WTC11 (cell line): ENCODE measurements around the gene LRRC49. TPM values are rescaled to one million over a fixed set of nuclear protein-coding genes. Genes with fewer than 3 reads are reported as not detected.

Experiments used
- ATAC-seq: fragments of 200-7000 bp; cut with Tn5 transposase; 2 replicates; pipeline ENCODE4 v1.10.0; 2021; ENCODE audit warnings: mild to moderate bottlenecking, moderate library complexity
- CTCF ChIA-PET: fragments of 300-600 bp; sonication (Branson Sonifier 250); formaldehyde crosslinking; loops from one replicate; lab custom pipeline; 2021; ENCODE audit warnings: antibody characterized with exemption; lab: Charles Lee
- POLR2A ChIA-PET: fragments of 350-600 bp; sonication (Branson Sonifier 250); formaldehyde crosslinking; loops from one replicate; lab custom pipeline; 2021; ENCODE audit warnings: antibody characterized with exemption; lab: Charles Lee
- DNase-seq: peaks from one replicate; pipeline ENCODE4 v3.0.0; 2021; ENCODE audit warnings: low spot score
- H3K27ac Mint-ChIP-seq: 2 replicates; pipeline ENCODE4 v1.8.0; 2021; ENCODE audit warnings: mixed read lengths
- H3K27me3 Mint-ChIP-seq: 2 replicates; pipeline ENCODE4 v1.8.0; 2021; ENCODE audit warnings: low read depth, mild to moderate bottlenecking, moderate library complexity, mixed read lengths
- H3K36me3 Mint-ChIP-seq: 2 replicates; pipeline ENCODE4 v1.8.0; 2021; ENCODE audit warnings: mixed read lengths
- H3K4me1 Mint-ChIP-seq: 2 replicates; pipeline ENCODE4 v1.8.0; 2022; ENCODE audit warnings: mixed read lengths
- H3K4me3 Mint-ChIP-seq: 2 replicates; pipeline ENCODE4 v1.8.0; 2021; ENCODE audit warnings: mild to moderate bottlenecking, moderate library complexity, mixed read lengths
- H3K9me3 Mint-ChIP-seq: 2 replicates; pipeline ENCODE4 v1.8.0; 2021; ENCODE audit warnings: mixed read lengths
- AFF4 ChIP-seq: sonication (generic); formaldehyde crosslinking; IDR thresholded peaks from 2 replicates; pipeline ENCODE4 v1.8.1; 2023; ENCODE audit warnings: mild to moderate bottlenecking, missing genetic modification reagents, borderline replicate concordance
- ATF3 ChIP-seq: sonication (generic); formaldehyde crosslinking; conservative IDR thresholded peaks from 2 replicates; pipeline ENCODE4 v1.8.1; 2022; ENCODE audit warnings: mild to moderate bottlenecking, missing genetic modification reagents
- CBFB ChIP-seq: sonication (generic); formaldehyde crosslinking; IDR thresholded peaks from 2 replicates; pipeline ENCODE4 v1.8.1; 2022; ENCODE audit warnings: mild to moderate bottlenecking, low read depth, missing genetic modification reagents
- CREB1 ChIP-seq: sonication (generic); formaldehyde crosslinking; IDR thresholded peaks from 2 replicates; pipeline ENCODE4 v1.8.0; 2023; ENCODE audit warnings: mild to moderate bottlenecking, missing genetic modification reagents
- CREM ChIP-seq: sonication (generic); formaldehyde crosslinking; IDR thresholded peaks from 2 replicates; pipeline ENCODE4 v1.8.1; 2022; ENCODE audit warnings: mild to moderate bottlenecking, missing genetic modification reagents, moderate library complexity
- E2F5 ChIP-seq: sonication (generic); formaldehyde crosslinking; IDR thresholded peaks from 2 replicates; pipeline ENCODE4 v1.8.1; 2022; ENCODE audit warnings: mild to moderate bottlenecking, moderate library complexity, missing genetic modification reagents
- ESRRA ChIP-seq: sonication (generic); formaldehyde crosslinking; IDR thresholded peaks from 2 replicates; pipeline ENCODE4 v1.8.1; 2022; ENCODE audit warnings: mild to moderate bottlenecking, missing genetic modification reagents, borderline replicate concordance
- HMGA2 ChIP-seq: fragments of 250-450 bp; sonication (Bioruptor Pico); IDR thresholded peaks from 2 replicates; pipeline ENCODE4 v1.4.0; 2021; ENCODE audit warnings: mild to moderate bottlenecking, moderate library complexity
- MAX ChIP-seq: sonication (generic); formaldehyde crosslinking; IDR thresholded peaks from 2 replicates; pipeline ENCODE4 v1.8.0; 2022; ENCODE audit warnings: mild to moderate bottlenecking, missing genetic modification reagents
- MXD4 ChIP-seq: fragments of 250-450 bp; sonication (Bioruptor Pico); IDR thresholded peaks from 2 replicates; pipeline ENCODE4 v1.8.0; 2021; ENCODE audit warnings: mild to moderate bottlenecking, moderate library complexity, borderline replicate concordance
- MYBL2 ChIP-seq: sonication (generic); formaldehyde crosslinking; IDR thresholded peaks from 2 replicates; pipeline ENCODE4 v1.8.1; 2023; ENCODE audit warnings: mild to moderate bottlenecking, moderate library complexity, missing genetic modification reagents
- NFE2L1 ChIP-seq: sonication (generic); formaldehyde crosslinking; IDR thresholded peaks from 2 replicates; pipeline ENCODE4 v1.8.1; 2023; ENCODE audit warnings: missing genetic modification reagents
- NR2C2 ChIP-seq: sonication (generic); formaldehyde crosslinking; IDR thresholded peaks from 2 replicates; pipeline ENCODE4 v1.8.0; 2022; ENCODE audit warnings: mild to moderate bottlenecking, missing genetic modification reagents
- RORB ChIP-seq: fragments of 250-450 bp; sonication (Bioruptor Pico); IDR thresholded peaks from 2 replicates; pipeline ENCODE4 v1.9.0; 2021; ENCODE audit warnings: mild to moderate bottlenecking
- USF2 ChIP-seq: sonication (generic); formaldehyde crosslinking; IDR thresholded peaks from 2 replicates; pipeline ENCODE4 v1.8.1; 2023; ENCODE audit warnings: mild to moderate bottlenecking, missing genetic modification reagents, moderate library complexity
- ZBTB21 ChIP-seq: sonication (generic); formaldehyde crosslinking; IDR thresholded peaks from 2 replicates; pipeline ENCODE4 v1.8.1; 2023; ENCODE audit warnings: mild to moderate bottlenecking, missing genetic modification reagents, borderline replicate concordance
- ZBTB43 ChIP-seq: sonication (generic); formaldehyde crosslinking; IDR thresholded peaks from 2 replicates; pipeline ENCODE4 v1.8.1; 2023; ENCODE audit warnings: mild to moderate bottlenecking, missing genetic modification reagents
- ZNF423 ChIP-seq: fragments of 250-450 bp; sonication (Bioruptor Pico); IDR thresholded peaks from 2 replicates; pipeline ENCODE4 v2.1.2; 2022; ENCODE audit warnings: mild to moderate bottlenecking, moderate library complexity
- ZNF425 ChIP-seq: fragments of 250-450 bp; sonication (Bioruptor Pico); conservative IDR thresholded peaks from 2 replicates; pipeline ENCODE4 v1.9.0; 2021; ENCODE audit warnings: mild to moderate bottlenecking
- ZSCAN18 ChIP-seq: fragments of 250-450 bp; sonication (Bioruptor Pico); IDR thresholded peaks from 2 replicates; pipeline ENCODE4 v2.1.2; 2022; ENCODE audit warnings: mild to moderate bottlenecking, moderate library complexity
- total RNA-seq: library from RNA; stranded (reverse); gene quantifications from 3 replicates; pipeline ENCODE4 v1.2.3, GENCODE V29; 2021

LRRC49 gene
- total RNA-seq, 1 experiment from 2014 or later: 6.9 TPM

- H3K9me3 Mint-ChIP-seq: peaks cover 24% of the 10 kb centered on the region
- no peak overlapping the region for H3K27ac Mint-ChIP-seq
- DNase-seq: no peak
- no peak for ATAC-seq
- H3K4me1 Mint-ChIP-seq: no peaks in the 10 kb centered on the region
- no peak for TF ChIP-seq HMGA2 (CRISPR knock-in tag)
- no peak for TF ChIP-seq CREB1 (CRISPR knock-in tag)
- TF ChIP-seq CBFB (CRISPR knock-in tag): no peak
- no peak for TF ChIP-seq NR2C2 (CRISPR knock-in tag)
- TF ChIP-seq ZSCAN18 (CRISPR knock-in tag): no peak
- no peak for TF ChIP-seq ZBTB43 (CRISPR knock-in tag)
- TF ChIP-seq E2F5 (CRISPR knock-in tag): no peak
- TF ChIP-seq MAX: no peak
- TF ChIP-seq MYBL2: no peak
- TF ChIP-seq ZNF423 (CRISPR knock-in tag): no peak
- TF ChIP-seq RORB (CRISPR knock-in tag): no peak
- no peak for TF ChIP-seq NFE2L1
- no peak for TF ChIP-seq ZNF425 (CRISPR knock-in tag)
- no peak for TF ChIP-seq ZBTB21
- TF ChIP-seq ESRRA: no peak
- no peaks in the 10 kb centered on the region for H3K27me3 Mint-ChIP-seq
- ChIA-PET CTCF (interaction anchor here (0.5 kb wide), 1 partner anchor 796 kb away, joined by 3 read pairs; no protein-coding TSS in a partner anchor), POLR2A (no interaction called here)
- peaks cover 4% of the 10 kb centered on the region; the same call in 1 of the 2 replicates for H3K36me3 Mint-ChIP-seq
- no peak overlapping the region for H3K4me3 Mint-ChIP-seq
Observed at GRCh38 chr15:70947351-70948335, 55.0 kb downstream of the LRRC49 start.

GRCh38 chr15:70950953-70951352, 58.3 kb downstream of the LRRC49 start:
- H3K4me3 Mint-ChIP-seq: no peak overlapping the region
- POLR2A ChIA-PET: no interaction called here
- H3K36me3 Mint-ChIP-seq: peaks cover 4% of the 10 kb centered on the region; the same call in 1 of the 2 replicates
- CTCF ChIA-PET: no interaction called here
- DNase-seq (no peak), ATAC-seq (no peak)
- no peak overlapping the region for H3K27ac Mint-ChIP-seq
- H3K9me3 Mint-ChIP-seq: peaks cover 24% of the 10 kb centered on the region
- no peak for TF ChIP-seq MXD4
- no peak for TF ChIP-seq AFF4 (CRISPR knock-in tag)
- no peak for TF ChIP-seq NR2C2 (CRISPR knock-in tag)
- TF ChIP-seq CREM: no peak
- TF ChIP-seq USF2 (CRISPR knock-in tag): no peak
- no peak for TF ChIP-seq ATF3 (CRISPR knock-in tag)
- no peaks in the 10 kb centered on the region for H3K4me1 Mint-ChIP-seq
- H3K27me3 Mint-ChIP-seq: no peaks in the 10 kb centered on the region
